Prostate gland (tissue), 2 donors: ENCODE data around the gene AMPH. TPM values are rescaled to one million over a fixed set of nuclear protein-coding genes. Genes with fewer than 3 reads are reported as not detected.

Source experiments
- DNase-seq: peaks from one replicate; pipeline ENCODE4 v3.0.0-alpha.2; 2019; ENCODE audit warnings: low spot score
- H3K27ac ChIP-seq, 2 donors: fragments of 200-600 bp; sonication (generic); 2 replicates each; pipeline ENCODE4 v1.5.1; 2017 to 2019
- H3K27me3 ChIP-seq: fragments of 200-600 bp; sonication (generic); replicated peaks from 2 replicates; pipeline ENCODE4 v1.5.1; 2019; ENCODE audit not compliant: insufficient read depth
- H3K36me3 ChIP-seq, 2 donors: fragments of 200-600 bp; sonication (generic); 1 replicate in 1 of 2; 2 replicates in 1 of 2; pipeline versions ENCODE4 v1.5.1 to v1.8.1; 2017 to 2019
- H3K4me1 ChIP-seq: fragments of 200-600 bp; sonication (generic); replicated peaks from 2 replicates; pipeline ENCODE4 v1.5.1; 2019
- H3K4me3 ChIP-seq, 2 donors: fragments of 200-600 bp; sonication (generic); 2 replicates each; pipeline ENCODE4 v1.5.1; 2017 to 2019
- H3K9me3 ChIP-seq: fragments of 200-600 bp; sonication (generic); 2 replicates; pipeline ENCODE4 v1.5.1; 2017
- CTCF ChIP-seq, 4 experiments: fragments of 200-600 bp in 2 of 4; fragments of 450-650 bp in 2 of 4; sonication (generic) in 2 of 4; IDR thresholded peaks; 1 replicate in 3 of 4; 2 replicates in 1 of 4; pipeline ENCODE4 v1.5.1; 2016 to 2019; ENCODE audit warnings: antibody characterized with exemption in 4 of 4, mild to moderate bottlenecking in 2 of 4, moderate library complexity in 2 of 4
- POLR2A ChIP-seq: fragments of 450-650 bp; IDR thresholded peaks from one replicate; pipeline ENCODE4 v1.6.1; 2016; ENCODE audit warnings: antibody characterized with exemption, mild to moderate bottlenecking
- POLR2AphosphoS5 ChIP-seq: sonication (generic); formaldehyde crosslinking; IDR thresholded peaks from one replicate; pipeline ENCODE4 v1.6.1; 2017; ENCODE audit warnings: antibody characterized with exemption
- WGBS: methylation state at CpG from one replicate; pipeline ENCODE4 v1.1.5; 2018; 5-methylcytosine and 5-hydroxymethylcytosine counted together
- intact Hi-C: fragments of 100-400 bp; cut with DNase I; formaldehyde crosslinking; loops from one replicate; pipeline ENCODE4 v1.14.2; 2022
- total RNA-seq, 2 donors: library from RNA; depleted of rRNA; stranded (reverse); fragments of >200 nt; gene quantifications; one replicate each; pipeline ENCODE4 v1.1.0, GENCODE V29; 2016

AMPH gene
- total RNA-seq, 2 donors from 2014 or later: 5.9 TPM; not detected in 1

DNA sequence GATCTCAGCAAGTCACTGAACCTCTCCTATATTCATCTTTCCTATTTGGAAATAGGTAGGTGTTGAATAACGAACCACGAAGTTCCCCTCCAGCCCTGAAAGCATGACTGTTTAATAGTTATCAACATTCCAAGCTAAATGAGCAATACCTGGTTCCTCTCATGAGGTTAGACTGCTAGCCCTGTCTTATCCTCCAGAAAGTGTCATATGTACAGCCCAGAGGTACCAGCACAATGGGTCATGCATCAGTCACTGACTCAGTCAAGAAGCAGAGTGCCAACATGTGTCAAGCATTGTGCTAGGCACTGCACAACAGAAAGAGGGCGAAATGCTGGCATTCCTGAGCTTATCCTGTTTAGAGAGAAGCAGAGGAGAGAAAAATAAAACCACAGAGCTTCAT is 70.0 kb downstream of the AMPH start:
- no peaks in the 10 kb centered on the region for H3K4me1 ChIP-seq
- H3K36me3 ChIP-seq: no peaks in the 10 kb centered on the region
- DNase-seq: no peak
- 93% methylated on average over 3 of the region's 3 CpGs for WGBS
- no peaks in the 10 kb centered on the region for H3K27me3 ChIP-seq
- no peaks in the 10 kb centered on the region for H3K9me3 ChIP-seq
- TF ChIP-seq POLR2A (no peak), CTCF (IDR thresholded peaks at IDR 0.05) (no peak), POLR2AphosphoS5 (no peak)
- H3K27ac ChIP-seq: no peak overlapping the region
- intact Hi-C loops: no loop called here
- no peak overlapping the region for H3K4me3 ChIP-seq

DNA sequence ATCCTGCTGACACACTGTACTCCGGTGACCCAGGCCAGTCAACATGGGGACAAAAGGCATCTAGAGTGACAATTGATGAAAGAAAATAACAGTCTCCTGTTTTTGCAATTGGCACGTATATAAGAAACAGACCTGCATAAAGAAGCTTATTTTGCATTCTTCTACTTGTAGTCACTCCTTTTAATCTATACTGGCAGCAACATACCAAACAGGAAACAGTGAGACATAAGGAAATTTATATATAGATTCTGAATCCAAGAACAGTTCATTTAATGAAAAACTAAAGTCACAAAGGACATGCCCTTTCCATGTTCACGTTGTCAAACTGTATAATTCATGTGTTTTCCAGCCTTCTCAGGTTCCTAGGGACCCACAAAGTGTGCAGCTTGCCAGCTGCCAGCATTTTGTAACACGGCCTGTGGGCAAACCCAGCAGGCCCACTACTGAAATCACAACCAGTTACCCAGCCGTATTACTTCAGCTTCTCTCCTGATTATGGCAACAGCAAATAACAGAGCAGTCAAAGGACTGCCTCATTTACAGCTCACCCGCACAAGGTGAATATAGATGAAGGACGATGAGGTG is 72.3 kb downstream of the AMPH start:
- no peaks in the 10 kb centered on the region for H3K9me3 ChIP-seq
- no peak for DNase-seq
- H3K4me1 ChIP-seq: no peaks in the 10 kb centered on the region
- no peaks in the 10 kb centered on the region for H3K27me3 ChIP-seq
- H3K4me3 ChIP-seq: no peak overlapping the region
- WGBS: 77% methylated on average over 7 of the region's 7 CpGs
- no peak overlapping the region for H3K27ac ChIP-seq
- H3K36me3 ChIP-seq: no peaks in the 10 kb centered on the region
- intact Hi-C loops: no loop called here
- TF ChIP-seq POLR2A: no peak
- no peak for TF ChIP-seq CTCF (IDR thresholded peaks at IDR 0.05)

DNA sequence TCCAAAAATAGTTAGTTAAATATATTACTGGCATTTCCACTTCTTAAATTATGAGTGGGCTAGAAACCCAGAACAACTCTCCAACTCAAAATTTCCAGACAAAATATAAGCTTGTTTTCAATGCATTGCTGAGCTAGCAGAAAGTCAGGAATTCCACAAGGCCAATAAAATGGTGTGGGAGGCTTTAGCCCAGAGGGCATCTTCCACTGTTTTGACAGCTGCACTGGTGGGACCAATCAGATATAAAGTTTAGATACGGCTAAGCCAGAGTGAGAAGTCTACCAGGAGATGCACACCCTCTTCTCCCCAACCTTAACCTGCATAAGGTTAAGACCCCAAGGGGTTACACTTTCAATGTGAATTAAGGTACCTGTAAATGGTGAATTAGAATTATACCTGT is 76.6 kb downstream of the AMPH start:
- Histone ChIP-seq H3K27me3 (no peaks in the 10 kb centered on the region), H3K4me1 (no peaks in the 10 kb centered on the region), H3K4me3 (no peak overlapping the region), H3K27ac (no peak overlapping the region), H3K36me3 (no peaks in the 10 kb centered on the region), H3K9me3 (no peaks in the 10 kb centered on the region)
- WGBS: 39% methylated on average over 1 of the region's 1 CpG
- intact Hi-C loops: no loop called here
- TF ChIP-seq POLR2AphosphoS5 (no peak), CTCF (IDR thresholded peaks at IDR 0.05) (no peak), POLR2A (no peak)
- no peak for DNase-seq

DNA sequence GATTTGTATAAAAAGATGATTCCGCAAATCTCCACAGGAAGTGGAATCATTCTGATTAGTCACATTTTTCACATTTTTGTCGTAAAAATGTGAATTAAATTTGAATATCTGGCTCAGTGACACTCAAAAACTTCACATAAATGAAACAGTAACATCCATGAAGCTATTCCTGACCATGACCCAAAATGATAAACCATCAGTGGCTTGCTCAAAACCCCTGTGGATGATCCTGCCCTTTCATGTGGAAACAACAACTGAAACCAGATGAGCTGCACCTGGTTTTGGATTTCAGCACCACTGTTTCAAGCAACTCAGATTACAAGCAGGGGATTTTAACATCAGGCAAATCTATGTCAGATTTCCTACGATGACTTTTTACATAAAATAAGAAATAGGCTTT is 80.3 kb downstream of the AMPH start:
- intact Hi-C loops: no loop called here
- Histone ChIP-seq H3K27me3 (no peaks in the 10 kb centered on the region), H3K36me3 (no peaks in the 10 kb centered on the region), H3K27ac (no peak overlapping the region), H3K9me3 (no peaks in the 10 kb centered on the region), H3K4me3 (no peak overlapping the region), H3K4me1 (no peaks in the 10 kb centered on the region)
- no peak for TF ChIP-seq CTCF (IDR thresholded peaks at IDR 0.05)
- TF ChIP-seq POLR2AphosphoS5: no peak
- no peak for TF ChIP-seq POLR2A
- no peak for DNase-seq
- 38% methylated on average over 3 of the region's 3 CpGs for WGBS

DNA sequence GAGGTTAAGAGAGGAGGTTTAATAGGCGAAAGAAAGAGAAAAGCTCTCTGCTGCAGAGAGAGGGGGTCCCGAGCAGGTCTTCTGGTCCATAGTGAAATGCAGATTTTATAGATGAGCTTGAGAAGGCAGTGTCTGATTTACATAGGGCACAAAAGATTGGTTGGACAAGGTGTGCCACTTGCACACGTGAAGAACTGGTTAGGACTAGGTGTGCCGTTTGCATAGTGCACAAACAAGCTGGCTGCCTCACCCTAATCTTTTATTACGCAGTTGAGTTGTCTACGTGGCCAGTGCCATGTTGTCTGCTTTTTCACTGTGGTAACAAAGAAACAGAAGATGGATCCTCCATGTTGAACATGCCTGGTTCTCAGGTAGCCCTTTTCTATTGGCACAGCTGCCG is 82.6 kb downstream of the AMPH start:
- Histone ChIP-seq H3K4me1 (no peaks in the 10 kb centered on the region), H3K27me3 (no peaks in the 10 kb centered on the region), H3K36me3 (no peaks in the 10 kb centered on the region), H3K9me3 (no peaks in the 10 kb centered on the region), H3K4me3 (no peak overlapping the region), H3K27ac (no peak overlapping the region)
- no peak for TF ChIP-seq POLR2AphosphoS5
- no peak for DNase-seq
- 65% methylated on average over 7 of the region's 7 CpGs for WGBS
- intact Hi-C loops: no loop called here
